HEK293 (cell line): ENCODE data around the gene LY6G6F.

Source experiments
- BCL11B ChIP-seq: fragments of 450-650 bp; formaldehyde crosslinking; IDR thresholded peaks from 2 replicates; pipeline ENCODE4 v1.5.1; 2016; ENCODE audit warnings: low read depth, missing biosample characterization, missing genetic modification characterization
- GFI1B ChIP-seq: fragments of 450-650 bp; formaldehyde crosslinking; IDR thresholded peaks from 2 replicates; pipeline ENCODE4 v1.5.1; 2016; ENCODE audit warnings: missing biosample characterization, missing genetic modification characterization
- HOXA7 ChIP-seq: sonication (generic); formaldehyde crosslinking; IDR thresholded peaks from 2 replicates; pipeline ENCODE4 v1.8.1; 2022; ENCODE audit warnings: missing genetic modification reagents, borderline replicate concordance
- MEIS1 ChIP-seq: sonication (generic); formaldehyde crosslinking; IDR thresholded peaks from 2 replicates; pipeline ENCODE4 v1.8.1; 2022; ENCODE audit warnings: missing genetic modification reagents, mild to moderate bottlenecking, borderline replicate concordance
- SCRT1 ChIP-seq: fragments of 450-650 bp; formaldehyde crosslinking; IDR thresholded peaks from 2 replicates; pipeline ENCODE4 v1.5.1; 2016; ENCODE audit warnings: missing biosample characterization, missing genetic modification characterization, borderline replicate concordance
- SP2 ChIP-seq: fragments of 450-650 bp; formaldehyde crosslinking; IDR thresholded peaks from 2 replicates; pipeline ENCODE4 v1.5.1; 2016; ENCODE audit warnings: missing biosample characterization, missing genetic modification characterization
- SP3 ChIP-seq: fragments of 450-650 bp; formaldehyde crosslinking; IDR thresholded peaks from 2 replicates; pipeline ENCODE4 v1.5.1; 2016; ENCODE audit warnings: missing biosample characterization, missing genetic modification characterization
- SP7 ChIP-seq: fragments of 450-650 bp; formaldehyde crosslinking; IDR thresholded peaks from 2 replicates; pipeline ENCODE4 v1.5.1; 2016; ENCODE audit warnings: missing biosample characterization, missing genetic modification characterization
- ZBTB1 ChIP-seq: fragments of 450-650 bp; formaldehyde crosslinking; IDR thresholded peaks from 2 replicates; pipeline ENCODE4 v1.5.1; 2016; ENCODE audit warnings: missing biosample characterization, missing genetic modification characterization
- ZBTB21 ChIP-seq: fragments of 450-650 bp; formaldehyde crosslinking; IDR thresholded peaks from 2 replicates; pipeline ENCODE4 v1.5.1; 2017; ENCODE audit warnings: missing biosample characterization, missing genetic modification characterization
- ZBTB6 ChIP-seq: fragments of 450-650 bp; formaldehyde crosslinking; IDR thresholded peaks from 2 replicates; pipeline ENCODE4 v1.5.1; 2017; ENCODE audit warnings: missing biosample characterization, missing genetic modification characterization
- ZBTB7A ChIP-seq: fragments of 450-650 bp; formaldehyde crosslinking; IDR thresholded peaks from 2 replicates; pipeline ENCODE4 v1.5.1; 2016; ENCODE audit warnings: low read depth, missing biosample characterization, missing genetic modification characterization
- ZNF114 ChIP-seq: fragments of 450-650 bp; formaldehyde crosslinking; IDR thresholded peaks from 2 replicates; pipeline ENCODE4 v1.5.0; 2017; ENCODE audit warnings: missing biosample characterization, missing genetic modification characterization
- ZNF174 ChIP-seq: fragments of 450-650 bp; formaldehyde crosslinking; IDR thresholded peaks from 2 replicates; pipeline ENCODE4 v1.5.0; 2017; ENCODE audit warnings: missing biosample characterization, mild to moderate bottlenecking, missing genetic modification characterization
- ZNF19 ChIP-seq: fragments of 450-650 bp; formaldehyde crosslinking; IDR thresholded peaks from 2 replicates; pipeline ENCODE4; 2016; ENCODE audit warnings: missing biosample characterization, missing genetic modification characterization, low read depth
- ZNF221 ChIP-seq: fragments of 450-650 bp; formaldehyde crosslinking; IDR thresholded peaks from 2 replicates; pipeline ENCODE4 v1.5.1; 2017; ENCODE audit warnings: missing biosample characterization, missing genetic modification characterization, borderline replicate concordance
- ZNF23 ChIP-seq: fragments of 450-650 bp; formaldehyde crosslinking; IDR thresholded peaks from 2 replicates; pipeline ENCODE4 v1.5.1; 2016; ENCODE audit warnings: missing biosample characterization, missing genetic modification characterization, borderline replicate concordance
- ZNF24 ChIP-seq: fragments of 450-650 bp; formaldehyde crosslinking; IDR thresholded peaks from 2 replicates; pipeline ENCODE4 v1.5.1; 2016; ENCODE audit warnings: missing biosample characterization, missing genetic modification characterization
- ZNF292 ChIP-seq: fragments of 450-650 bp; formaldehyde crosslinking; IDR thresholded peaks from 2 replicates; pipeline ENCODE4 v1.5.1; 2016; ENCODE audit warnings: low read depth, missing biosample characterization, missing genetic modification characterization, borderline replicate concordance
- ZNF324 ChIP-seq: fragments of 450-650 bp; formaldehyde crosslinking; IDR thresholded peaks from 2 replicates; pipeline ENCODE4 v1.5.1; 2016; ENCODE audit warnings: missing biosample characterization, missing genetic modification characterization
- ZNF354C ChIP-seq: fragments of 450-650 bp; formaldehyde crosslinking; IDR thresholded peaks from 2 replicates; pipeline ENCODE4 v1.5.1; 2016; ENCODE audit warnings: missing biosample characterization, missing genetic modification characterization, low read depth, borderline replicate concordance
- ZNF394 ChIP-seq: fragments of 450-650 bp; formaldehyde crosslinking; IDR thresholded peaks from 2 replicates; pipeline ENCODE4 v1.5.1; 2016; ENCODE audit warnings: missing biosample characterization, missing genetic modification characterization, mild to moderate bottlenecking, moderate library complexity, borderline replicate concordance
- ZNF404 ChIP-seq: fragments of 450-650 bp; formaldehyde crosslinking; IDR thresholded peaks from 2 replicates; pipeline ENCODE4 v1.5.1; 2017; ENCODE audit warnings: missing biosample characterization, missing genetic modification characterization
- ZNF529 ChIP-seq: fragments of 450-650 bp; formaldehyde crosslinking; IDR thresholded peaks from 2 replicates; pipeline ENCODE4 v1.5.1; 2017; ENCODE audit warnings: missing genetic modification characterization, missing biosample characterization; ENCODE audit not compliant: insufficient replicate concordance
- ZNF596 ChIP-seq: fragments of 450-650 bp; IDR thresholded peaks from 2 replicates; pipeline ENCODE4 v1.5.0; 2018; ENCODE audit warnings: missing biosample characterization, mild to moderate bottlenecking, missing genetic modification characterization, moderate library complexity
- ZNF626 ChIP-seq: fragments of 450-650 bp; sonication (Bioruptor Pico); formaldehyde crosslinking; IDR thresholded peaks from 2 replicates; pipeline ENCODE4 v1.5.1; 2018; ENCODE audit warnings: missing biosample characterization, missing genetic modification characterization, inconsistent platforms
- ZNF629 ChIP-seq: fragments of 450-650 bp; formaldehyde crosslinking; IDR thresholded peaks from 2 replicates; pipeline ENCODE4 v1.5.1; 2017; ENCODE audit warnings: missing biosample characterization, missing genetic modification characterization
- ZNF654 ChIP-seq: fragments of 450-650 bp; formaldehyde crosslinking; IDR thresholded peaks from 2 replicates; pipeline ENCODE4 v1.5.1; 2016; ENCODE audit warnings: low read depth, missing biosample characterization, missing genetic modification characterization
- ZNF777 ChIP-seq: fragments of 450-650 bp; formaldehyde crosslinking; IDR thresholded peaks from 2 replicates; pipeline ENCODE4 v1.5.1; 2017; ENCODE audit warnings: missing biosample characterization, missing genetic modification characterization, borderline replicate concordance
- TF ChIP-seq, protein P1 (sequence below): fragments of 450-650 bp; formaldehyde crosslinking; IDR thresholded peaks from 2 replicates; pipeline ENCODE4 v1.5.1; 2016; ENCODE audit warnings: missing biosample characterization, missing genetic modification characterization, low read depth
- TF ChIP-seq, protein P2 (sequence below): fragments of 450-650 bp; formaldehyde crosslinking; IDR thresholded peaks from 2 replicates; pipeline ENCODE4 v1.5.1; 2016; ENCODE audit warnings: missing biosample characterization, missing genetic modification characterization
- TF ChIP-seq, protein P3 (sequence below): fragments of 450-650 bp; formaldehyde crosslinking; IDR thresholded peaks from 2 replicates; pipeline ENCODE4 v1.5.1; 2016; ENCODE audit warnings: missing biosample characterization, missing genetic modification characterization

The LY6G6F gene

GRCh38 chr6:31737991-31738979 lies 31.6 kb downstream of the LY6G6F start (continued):
- TF ChIP-seq ZNF292 (tag by site-specific recombination) (no peak), ZNF114 (tag by site-specific recombination) (no peak), ZNF324 (tag by site-specific recombination) (no peak), ZNF24 (0 out of 2 replicates have a peak, but pooled peaks have one; percentile 3), SP7 (peak; percentile 48), ZNF529 (tag by site-specific recombination) (no peak), SP2 (tag by site-specific recombination) (peak; percentile 82), GFI1B (tag by site-specific recombination) (no peak; the same call in 1 of the 2 replicates), ZNF629 (peak; percentile 92), ZNF19 (tag by site-specific recombination) (no peak), ZNF654 (tag by site-specific recombination) (no peak), ZBTB7A (tag by site-specific recombination) (no peak), ZNF596 (tag by site-specific recombination) (no peak), ZNF354C (tag by site-specific recombination) (no peak), ZNF394 (tag by site-specific recombination) (peak; percentile 7; the same call in 1 of the 2 replicates), ZNF23 (tag by site-specific recombination) (no peak), BCL11B (tag by site-specific recombination) (no peak), ZNF404 (no peak), ZNF626 (tag by site-specific recombination) (no peak), ZNF221 (no peak), ZBTB1 (no peak), MEIS1 (CRISPR knock-in tag) (no peak), ZBTB21 (tag by site-specific recombination) (peak; percentile 78), SP3 (tag by site-specific recombination) (no peak; the same call in 1 of the 2 replicates), ZNF174 (no peak), HOXA7 (no peak), SCRT1 (tag by site-specific recombination) (no peak; the same call in 1 of the 2 replicates), ZBTB6 (tag by site-specific recombination) (no peak), ZNF777 (tag by site-specific recombination) (no peak)
- TF ChIP-seq, protein P1, sequence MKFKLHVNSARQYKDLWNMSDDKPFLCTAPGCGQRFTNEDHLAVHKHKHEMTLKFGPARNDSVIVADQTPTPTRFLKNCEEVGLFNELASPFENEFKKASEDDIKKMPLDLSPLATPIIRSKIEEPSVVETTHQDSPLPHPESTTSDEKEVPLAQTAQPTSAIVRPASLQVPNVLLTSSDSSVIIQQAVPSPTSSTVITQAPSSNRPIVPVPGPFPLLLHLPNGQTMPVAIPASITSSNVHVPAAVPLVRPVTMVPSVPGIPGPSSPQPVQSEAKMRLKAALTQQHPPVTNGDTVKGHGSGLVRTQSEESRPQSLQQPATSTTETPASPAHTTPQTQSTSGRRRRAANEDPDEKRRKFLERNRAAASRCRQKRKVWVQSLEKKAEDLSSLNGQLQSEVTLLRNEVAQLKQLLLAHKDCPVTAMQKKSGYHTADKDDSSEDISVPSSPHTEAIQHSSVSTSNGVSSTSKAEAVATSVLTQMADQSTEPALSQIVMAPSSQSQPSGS (tag by site-specific recombination) = peak; percentile 70
- TF ChIP-seq, protein P2, sequence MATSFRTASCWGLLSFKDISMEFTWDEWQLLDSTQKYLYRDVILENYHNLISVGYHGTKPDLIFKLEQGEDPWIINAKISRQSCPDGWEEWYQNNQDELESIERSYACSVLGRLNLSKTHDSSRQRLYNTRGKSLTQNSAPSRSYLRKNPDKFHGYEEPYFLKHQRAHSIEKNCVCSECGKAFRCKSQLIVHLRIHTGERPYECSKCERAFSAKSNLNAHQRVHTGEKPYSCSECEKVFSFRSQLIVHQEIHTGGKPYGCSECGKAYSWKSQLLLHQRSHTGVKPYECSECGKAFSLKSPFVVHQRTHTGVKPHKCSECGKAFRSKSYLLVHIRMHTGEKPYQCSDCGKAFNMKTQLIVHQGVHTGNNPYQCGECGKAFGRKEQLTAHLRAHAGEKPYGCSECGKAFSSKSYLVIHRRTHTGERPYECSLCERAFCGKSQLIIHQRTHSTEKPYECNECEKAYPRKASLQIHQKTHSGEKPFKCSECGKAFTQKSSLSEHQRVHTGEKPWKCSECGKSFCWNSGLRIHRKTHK = no peak
- TF ChIP-seq, protein P3, sequence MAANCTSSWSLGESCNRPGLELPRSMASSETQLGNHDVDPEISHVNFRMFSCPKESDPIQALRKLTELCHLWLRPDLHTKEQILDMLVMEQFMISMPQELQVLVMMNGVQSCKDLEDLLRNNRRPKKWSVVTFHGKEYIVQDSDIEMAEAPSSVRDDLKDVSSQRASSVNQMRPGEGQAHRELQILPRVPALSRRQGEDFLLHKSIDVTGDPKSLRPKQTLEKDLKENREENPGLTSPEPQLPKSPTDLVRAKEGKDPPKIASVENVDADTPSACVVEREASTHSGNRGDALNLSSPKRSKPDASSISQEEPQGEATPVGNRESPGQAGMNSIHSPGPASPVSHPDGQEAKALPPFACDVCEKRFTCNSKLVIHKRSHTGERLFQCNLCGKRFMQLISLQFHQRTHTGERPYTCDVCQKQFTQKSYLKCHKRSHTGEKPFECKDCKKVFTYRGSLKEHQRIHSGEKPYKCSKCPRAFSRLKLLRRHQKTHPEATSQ (tag by site-specific recombination) = no peak
